Trophoblast cell (in vitro differentiated cells and primary cell): ENCODE measurements around the gene CACNA1G.

Experiments used
- DNase-seq, 2 donors: peaks; one replicate each; pipeline ENCODE4 v3.0.0-alpha.2; 2016
- H2AFZ ChIP-seq: 2 replicates; pipeline ENCODE4 v1.6.1; 2013; ENCODE audit warnings: low read length, moderate library complexity, mild to moderate bottlenecking; ENCODE audit not compliant: insufficient read depth, poor library complexity
- H2AK5ac ChIP-seq: 2 replicates; pipeline ENCODE4 v1.6.1; 2013; ENCODE audit warnings: mild to moderate bottlenecking, low read length
- H2BK120ac ChIP-seq: 2 replicates; pipeline ENCODE4 v1.6.1; 2013; ENCODE audit warnings: low read length, mild to moderate bottlenecking, moderate library complexity; ENCODE audit not compliant: insufficient read depth, poor library complexity
- H2BK12ac ChIP-seq: 2 replicates; pipeline ENCODE4 v1.6.1; 2013; ENCODE audit warnings: mild to moderate bottlenecking, low read length, moderate library complexity
- H2BK5ac ChIP-seq: 2 replicates; pipeline ENCODE4 v1.6.1; 2013; ENCODE audit warnings: low read length, low read depth, moderate library complexity, mild to moderate bottlenecking; ENCODE audit not compliant: poor library complexity
- H3K14ac ChIP-seq: 2 replicates; pipeline ENCODE4 v1.6.1; 2013; ENCODE audit warnings: mild to moderate bottlenecking, low read length
- H3K18ac ChIP-seq: 2 replicates; pipeline ENCODE4 v1.6.1; 2013; ENCODE audit warnings: mild to moderate bottlenecking, low read length
- H3K23ac ChIP-seq: 2 replicates; pipeline ENCODE4 v1.6.1; 2013; ENCODE audit warnings: low read length
- H3K27ac ChIP-seq: 2 replicates; pipeline ENCODE4 v1.5.1; 2013; ENCODE audit warnings: low read depth, mild to moderate bottlenecking, inconsistent platforms, low read length, moderate library complexity
- H3K27me3 ChIP-seq: 2 replicates; pipeline ENCODE4 v1.6.1; 2013; ENCODE audit warnings: inconsistent platforms, mild to moderate bottlenecking, low read length, moderate library complexity; ENCODE audit not compliant: insufficient read depth
- H3K36me3 ChIP-seq, 2 experiments: 1 replicate in 1 of 2; 2 replicates in 1 of 2; pipeline ENCODE4 v1.6.1; 2013; ENCODE audit warnings: low read length in 2 of 2, mild to moderate bottlenecking in 2 of 2, moderate library complexity in 1 of 2; ENCODE audit not compliant: insufficient read depth in 2 of 2, control insufficient read depth in 1 of 2
- H3K4ac ChIP-seq: 2 replicates; pipeline ENCODE4 v1.6.1; 2013; ENCODE audit warnings: low read depth, mild to moderate bottlenecking, low read length, moderate library complexity
- H3K4me1 ChIP-seq, 2 experiments: 1 replicate in 1 of 2; 2 replicates in 1 of 2; pipeline ENCODE4 v1.6.1; 2013; ENCODE audit warnings: low read length in 2 of 2, mild to moderate bottlenecking in 2 of 2, moderate library complexity in 1 of 2; ENCODE audit not compliant: insufficient read depth in 2 of 2, control insufficient read depth in 1 of 2
- H3K4me2 ChIP-seq: 2 replicates; pipeline ENCODE4 v1.6.1; 2013; ENCODE audit warnings: inconsistent platforms, mild to moderate bottlenecking, low read length, moderate library complexity
- H3K4me3 ChIP-seq: 2 replicates; pipeline ENCODE4 v1.5.1; 2013; ENCODE audit warnings: mild to moderate bottlenecking, low read depth, low read length, inconsistent platforms
- H3K79me1 ChIP-seq: one replicate; pipeline ENCODE4 v1.6.1; 2013; ENCODE audit warnings: low read length
- H3K79me2 ChIP-seq: 2 replicates; pipeline ENCODE4 v1.6.1; 2013; ENCODE audit warnings: low read length, mild to moderate bottlenecking; ENCODE audit not compliant: control insufficient read depth, insufficient read depth, poor library complexity
- H3K9ac ChIP-seq: 2 replicates; pipeline ENCODE4 v1.6.1; 2013; ENCODE audit warnings: mild to moderate bottlenecking, low read length
- H3K9me3 ChIP-seq: 2 replicates; pipeline ENCODE4 v1.6.1; 2013; ENCODE audit warnings: low read depth, mild to moderate bottlenecking, control low read depth, inconsistent platforms, low read length; ENCODE audit not compliant: insufficient read depth
- H4K12ac ChIP-seq: 2 replicates; pipeline ENCODE4 v1.6.1; 2013; ENCODE audit warnings: low read depth, mild to moderate bottlenecking, low read length, moderate library complexity
- H4K8ac ChIP-seq: 2 replicates; pipeline ENCODE4 v1.6.1; 2013; ENCODE audit warnings: low read depth, mild to moderate bottlenecking, low read length, moderate library complexity
- H4K91ac ChIP-seq: one replicate; pipeline ENCODE4 v1.6.1; 2013; ENCODE audit warnings: low read depth, mild to moderate bottlenecking, low read length, moderate library complexity
- WGBS: extraction: QIAGEN DNeasy Blood & Tissue Kit; methylation state at CpG from one replicate; pipeline ENCODE4 v1.1.7; 2013; ENCODE audit warnings: missing lambda C conversion rate; ENCODE audit not compliant: insufficient read length, insufficient coverage; ENCODE audit errors: extremely low coverage; 5-methylcytosine and 5-hydroxymethylcytosine counted together

Gene CACNA1G

GRCh38 chr17:50599606-50600005, 39.1 kb downstream of the CACNA1G start:
- peaks cover 4% of the 10 kb centered on the region for H3K9me3 ChIP-seq
- no CpG with 5 or more reads among the region's 15 CpGs for WGBS

DNA sequence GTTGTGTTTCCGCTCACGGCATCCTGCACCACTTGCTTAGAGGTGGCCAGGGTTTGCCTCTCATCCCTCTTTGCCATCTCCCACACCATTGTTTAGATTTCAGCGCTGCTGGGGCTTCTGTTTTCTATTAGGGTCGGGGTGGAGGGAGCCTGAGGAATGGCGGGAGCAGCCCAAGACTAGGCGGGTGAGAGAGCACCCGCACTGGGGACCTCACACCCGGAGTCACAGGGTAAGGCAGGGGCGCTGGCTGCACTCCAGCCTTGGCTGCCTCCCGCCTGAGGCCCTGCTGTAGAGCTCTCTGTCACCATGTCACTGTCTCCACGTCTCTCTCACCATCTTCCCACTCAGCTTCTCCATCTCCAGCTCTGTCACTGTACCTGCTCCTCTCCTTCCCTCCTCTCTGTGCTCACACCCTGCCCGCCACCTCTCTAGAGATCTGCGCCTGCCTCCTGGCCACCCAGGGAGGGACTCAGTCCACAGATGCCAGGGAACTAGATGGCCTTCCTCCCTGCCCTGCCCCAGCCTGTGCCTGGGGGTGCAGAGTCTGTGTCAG, 41.4 kb downstream of the CACNA1G start:
- H2AFZ ChIP-seq, result no peak overlapping the region
- H2AK5ac ChIP-seq, result no peak overlapping the region
- no CpG with 5 or more reads among the region's 13 CpGs for WGBS
- no peak overlapping the region for H3K4ac ChIP-seq
- H2BK12ac ChIP-seq, result no peak overlapping the region
- no peaks in the 10 kb centered on the region for H3K4me1 ChIP-seq
- no peak overlapping the region for H3K18ac ChIP-seq
- H4K12ac ChIP-seq, result no peak overlapping the region
- no peak overlapping the region for H3K4me3 ChIP-seq
- no peak for DNase-seq
- no peak overlapping the region for H2BK120ac ChIP-seq
- no peaks in the 10 kb centered on the region for H3K9me3 ChIP-seq
- no peak overlapping the region for H2BK5ac ChIP-seq
- no peak overlapping the region for H3K27ac ChIP-seq
- H3K27me3 ChIP-seq, result no peaks in the 10 kb centered on the region
- H4K91ac ChIP-seq, result no peak overlapping the region
- no peaks in the 10 kb centered on the region for H3K36me3 ChIP-seq
- peak overlapping the region; percentile 48 for H3K9ac ChIP-seq
- H3K79me2 ChIP-seq, result no peaks in the 10 kb centered on the region
- no peaks in the 10 kb centered on the region for H3K79me1 ChIP-seq
- H3K23ac ChIP-seq, result no peak overlapping the region
- no peak overlapping the region for H3K4me2 ChIP-seq
- no peak overlapping the region for H4K8ac ChIP-seq
- no peak overlapping the region for H3K14ac ChIP-seq

More at GRCh38 chr17:50599606-50600005, 39.1 kb downstream of the CACNA1G start:
- Histone ChIP-seq H4K91ac (no peak overlapping the region), H4K8ac (no peak overlapping the region), H3K4me2 (no peak overlapping the region), H3K79me2 (no peaks in the 10 kb centered on the region), H3K4ac (no peak overlapping the region), H3K4me1 (no peaks in the 10 kb centered on the region), H2BK12ac (no peak overlapping the region), H2AFZ (no peak overlapping the region), H3K79me1 (no peaks in the 10 kb centered on the region), H3K23ac (no peak overlapping the region), H3K14ac (no peak overlapping the region), H3K27me3 (no peaks in the 10 kb centered on the region), H3K36me3 (no peaks in the 10 kb centered on the region), H3K9ac (no peak overlapping the region), H2AK5ac (no peak overlapping the region), H3K18ac (no peak overlapping the region), H3K27ac (no peak overlapping the region), H4K12ac (no peak overlapping the region), H2BK120ac (no peak overlapping the region), H2BK5ac (no peak overlapping the region), H3K4me3 (no peak overlapping the region)
- no peak for DNase-seq

DNA sequence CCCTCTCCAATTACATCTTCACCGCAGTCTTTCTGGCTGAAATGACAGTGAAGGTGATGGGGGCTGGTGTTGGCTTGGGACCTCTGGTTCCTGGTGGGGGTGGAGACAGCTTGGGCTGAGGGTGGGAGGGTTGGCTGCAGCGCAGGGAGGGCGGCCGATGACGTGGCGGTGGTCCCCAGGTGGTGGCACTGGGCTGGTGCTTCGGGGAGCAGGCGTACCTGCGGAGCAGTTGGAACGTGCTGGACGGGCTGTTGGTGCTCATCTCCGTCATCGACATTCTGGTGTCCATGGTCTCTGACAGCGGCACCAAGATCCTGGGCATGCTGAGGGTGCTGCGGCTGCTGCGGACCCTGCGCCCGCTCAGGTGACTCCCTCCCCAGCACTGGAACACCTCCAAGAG, 42.3 kb downstream of the CACNA1G start:
- Histone ChIP-seq H3K36me3 (no peaks in the 10 kb centered on the region), H3K27ac (no peak overlapping the region), H2AFZ (no peak overlapping the region), H4K8ac (no peak overlapping the region), H3K4me2 (no peak overlapping the region), H3K4ac (no peak overlapping the region), H3K79me2 (no peaks in the 10 kb centered on the region), H3K4me3 (no peak overlapping the region), H2AK5ac (no peak overlapping the region), H3K79me1 (no peaks in the 10 kb centered on the region), H4K91ac (no peak overlapping the region), H4K12ac (no peak overlapping the region), H3K14ac (no peak overlapping the region), H3K9ac (no peak overlapping the region), H2BK12ac (no peak overlapping the region), H3K18ac (no peak overlapping the region), H2BK120ac (no peak overlapping the region), H3K27me3 (no peaks in the 10 kb centered on the region), H3K23ac (no peak overlapping the region), H3K4me1 (no peaks in the 10 kb centered on the region), H2BK5ac (no peak overlapping the region), H3K9me3 (no peaks in the 10 kb centered on the region)
- DNase-seq, result no peak
- no CpG with 5 or more reads among the region's 18 CpGs for WGBS

DNA sequence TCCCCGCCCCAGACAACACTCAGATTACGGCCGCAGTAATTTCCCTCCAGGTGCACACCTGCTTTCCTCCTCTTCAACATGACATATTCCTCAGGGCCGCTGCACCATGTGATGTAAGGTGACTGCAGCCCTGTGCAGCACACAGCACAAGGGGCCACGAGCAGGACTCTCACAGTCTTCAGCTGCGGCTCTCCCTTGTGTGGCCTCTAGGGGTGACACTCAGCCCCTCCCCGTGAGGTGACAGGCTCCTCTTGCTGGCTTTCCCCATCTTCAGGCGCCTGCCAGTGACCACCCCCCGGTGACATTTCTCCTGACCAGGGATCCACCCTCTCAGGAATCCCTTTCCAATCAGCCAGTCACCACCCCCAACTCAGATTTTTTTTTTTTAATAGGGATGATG, 42.8 kb downstream of the CACNA1G start:
- no peak overlapping the region for H2BK12ac ChIP-seq
- H3K14ac ChIP-seq, result no peak overlapping the region
- H3K27ac ChIP-seq, result no peak overlapping the region
- H3K4me2 ChIP-seq, result no peak overlapping the region
- H3K18ac ChIP-seq, result no peak overlapping the region
- H3K79me1 ChIP-seq, result no peaks in the 10 kb centered on the region
- no peak overlapping the region for H4K8ac ChIP-seq
- H3K23ac ChIP-seq, result no peak overlapping the region
- H3K4ac ChIP-seq, result no peak overlapping the region
- no peak overlapping the region for H3K4me3 ChIP-seq
- no peaks in the 10 kb centered on the region for H3K79me2 ChIP-seq
- H3K9ac ChIP-seq, result no peak overlapping the region
- H3K9me3 ChIP-seq, result no peaks in the 10 kb centered on the region
- no peak overlapping the region for H2AK5ac ChIP-seq
- peak; percentile 22 to 35 for DNase-seq
- H2BK5ac ChIP-seq, result no peak overlapping the region
- no peak overlapping the region for H4K91ac ChIP-seq
- no peaks in the 10 kb centered on the region for H3K4me1 ChIP-seq
- no peak overlapping the region for H2AFZ ChIP-seq
- H4K12ac ChIP-seq, result no peak overlapping the region
- H3K36me3 ChIP-seq, result no peaks in the 10 kb centered on the region
- WGBS, result no CpG with 5 or more reads among the region's 9 CpGs
- no peak overlapping the region for H2BK120ac ChIP-seq
- no peaks in the 10 kb centered on the region for H3K27me3 ChIP-seq
